ENCODE results near the gene MOSMO. TPM values are rescaled to one million over a fixed set of nuclear protein-coding genes. Genes with fewer than 3 reads are reported as not detected.
"Not testable (repeated sequence)": the region's sequence is repeated elsewhere in the genome, so short reads cannot be mapped to it uniquely, and the experiment has no call there.

The MOSMO gene
- total RNA-seq, 2 experiments from 2014 or later, result 9.6 to 9.8 TPM

DNA sequence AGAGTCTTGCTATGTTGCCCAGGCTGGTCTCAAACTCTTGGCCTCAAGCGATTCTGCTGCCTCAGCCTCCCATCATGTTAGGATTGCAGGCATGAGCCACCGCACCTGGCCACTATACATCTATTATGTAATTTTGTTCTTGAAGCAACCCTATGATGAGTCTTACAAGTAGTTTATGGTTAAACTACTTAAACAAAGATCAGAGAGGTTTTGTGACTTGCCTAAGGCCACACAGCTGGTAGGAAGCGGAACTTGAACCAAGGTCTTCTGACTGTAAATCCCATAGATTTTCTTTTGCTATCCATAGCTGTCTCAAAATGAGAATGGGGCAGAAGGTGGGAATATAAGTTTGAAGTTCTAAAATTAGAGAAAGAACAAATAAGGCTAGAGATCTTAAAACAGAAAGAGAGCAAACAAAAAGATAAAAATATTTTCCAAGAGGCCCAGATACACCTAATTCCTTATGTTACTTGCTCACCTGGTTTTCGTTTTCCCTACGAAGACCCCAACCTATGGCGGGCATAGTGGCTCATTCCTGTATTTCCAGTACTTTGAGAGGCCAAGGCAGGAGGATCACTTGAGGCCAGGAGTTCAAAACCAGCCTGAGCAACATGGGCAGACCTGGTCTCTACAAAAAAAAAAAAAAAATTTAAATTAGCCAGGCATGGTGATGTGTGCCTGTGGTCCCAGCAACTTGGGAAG, 116.8 kb downstream of the MOSMO start:
- no TSS peak for BruUV-seq (replicated peaks)
- no peaks in the 10 kb centered on the region for H3K36me3 ChIP-seq (ENCODE audit: insufficient read depth, low read length)
- no peaks in the 10 kb centered on the region for H3K4me1 ChIP-seq (ENCODE audit: insufficient read depth, low read length, poor library complexity, severe bottlenecking)
- POLR2A ChIA-PET, result interaction anchor here (0.7 kb wide), 1 partner anchor 46 kb away, joined by 4 read pairs; no protein-coding TSS in a partner anchor
- intact Hi-C loops (cut with micrococcal nuclease; ENCODE audit: unreplicated experiment), result no loop called here
- no peak overlapping the region for H2AFZ ChIP-seq (ENCODE audit: low read length)
- no peak overlapping the region for H3K4me3 ChIP-seq (ENCODE audit: low read depth, low read length, poor library complexity, severe bottlenecking)
- no peaks in the 10 kb centered on the region for H3K9me2 ChIP-seq (ENCODE audit: insufficient read depth, low read length)
- DNase-seq (ENCODE audit: low spot score), result no peak
- CTCF ChIA-PET (ENCODE audit: unreplicated experiment), result no interaction called here
- TF ChIP-seq EZH2phosphoT487 (IDR thresholded peaks at IDR 0.05; ENCODE audit: borderline replicate concordance, low read depth, low read length), result no peak
- TF ChIP-seq, protein P1, sequence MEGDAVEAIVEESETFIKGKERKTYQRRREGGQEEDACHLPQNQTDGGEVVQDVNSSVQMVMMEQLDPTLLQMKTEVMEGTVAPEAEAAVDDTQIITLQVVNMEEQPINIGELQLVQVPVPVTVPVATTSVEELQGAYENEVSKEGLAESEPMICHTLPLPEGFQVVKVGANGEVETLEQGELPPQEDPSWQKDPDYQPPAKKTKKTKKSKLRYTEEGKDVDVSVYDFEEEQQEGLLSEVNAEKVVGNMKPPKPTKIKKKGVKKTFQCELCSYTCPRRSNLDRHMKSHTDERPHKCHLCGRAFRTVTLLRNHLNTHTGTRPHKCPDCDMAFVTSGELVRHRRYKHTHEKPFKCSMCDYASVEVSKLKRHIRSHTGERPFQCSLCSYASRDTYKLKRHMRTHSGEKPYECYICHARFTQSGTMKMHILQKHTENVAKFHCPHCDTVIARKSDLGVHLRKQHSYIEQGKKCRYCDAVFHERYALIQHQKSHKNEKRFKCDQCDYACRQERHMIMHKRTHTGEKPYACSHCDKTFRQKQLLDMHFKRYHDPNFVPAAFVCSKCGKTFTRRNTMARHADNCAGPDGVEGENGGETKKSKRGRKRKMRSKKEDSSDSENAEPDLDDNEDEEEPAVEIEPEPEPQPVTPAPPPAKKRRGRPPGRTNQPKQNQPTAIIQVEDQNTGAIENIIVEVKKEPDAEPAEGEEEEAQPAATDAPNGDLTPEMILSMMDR (conservative IDR thresholded peaks at IDR 0.05; ENCODE audit: low read length), result no peak
- H3K79me2 ChIP-seq (ENCODE audit: insufficient read depth, low read depth, low read length), result no peaks in the 10 kb centered on the region
- no peaks in the 10 kb centered on the region for H4K20me1 ChIP-seq (ENCODE audit: insufficient read depth, low read length)
- no peak overlapping the region for H3K27ac ChIP-seq (ENCODE audit: low read depth, low read length, poor library complexity, severe bottlenecking)
- no peaks in the 10 kb centered on the region for H3K9me3 ChIP-seq (ENCODE audit: low read length)
- H3K4me2 ChIP-seq (ENCODE audit: low read length), result no peak overlapping the region

- no TSS peak for BruUV-seq (replicated peaks)
- no peak overlapping the region for H3K4me3 ChIP-seq (ENCODE audit: low read depth, low read length, poor library complexity, severe bottlenecking)
- DNase-seq (ENCODE audit: low spot score), result no peak
- POLR2A ChIA-PET, result no interaction called here
- H3K79me2 ChIP-seq (ENCODE audit: insufficient read depth, low read depth, low read length), result no peaks in the 10 kb centered on the region
- intact Hi-C loops (cut with micrococcal nuclease; ENCODE audit: unreplicated experiment), result no loop called here
- H2AFZ ChIP-seq (ENCODE audit: low read length), result no peak overlapping the region
- CTCF ChIA-PET (ENCODE audit: unreplicated experiment), result no interaction called here
- no peaks in the 10 kb centered on the region for H3K36me3 ChIP-seq (ENCODE audit: insufficient read depth, low read length)
- no peak overlapping the region for H3K27ac ChIP-seq (ENCODE audit: low read depth, low read length, poor library complexity, severe bottlenecking)
- TF ChIP-seq EZH2phosphoT487 (IDR thresholded peaks at IDR 0.05; ENCODE audit: borderline replicate concordance, low read depth, low read length), result no peak
- TF ChIP-seq, protein P1 (conservative IDR thresholded peaks at IDR 0.05; ENCODE audit: low read length), result no peak
- H3K4me2 ChIP-seq (ENCODE audit: low read length), result no peak overlapping the region
- no peaks in the 10 kb centered on the region for H4K20me1 ChIP-seq (ENCODE audit: insufficient read depth, low read length)
- no peaks in the 10 kb centered on the region for H3K9me3 ChIP-seq (ENCODE audit: low read length)
- no peaks in the 10 kb centered on the region for H3K4me1 ChIP-seq (ENCODE audit: insufficient read depth, low read length, poor library complexity, severe bottlenecking)
- H3K9me2 ChIP-seq (ENCODE audit: insufficient read depth, low read length), result no peaks in the 10 kb centered on the region
Observed at GRCh38 chr16:22126037-22126558, 118.2 kb downstream of the MOSMO start.

DNA sequence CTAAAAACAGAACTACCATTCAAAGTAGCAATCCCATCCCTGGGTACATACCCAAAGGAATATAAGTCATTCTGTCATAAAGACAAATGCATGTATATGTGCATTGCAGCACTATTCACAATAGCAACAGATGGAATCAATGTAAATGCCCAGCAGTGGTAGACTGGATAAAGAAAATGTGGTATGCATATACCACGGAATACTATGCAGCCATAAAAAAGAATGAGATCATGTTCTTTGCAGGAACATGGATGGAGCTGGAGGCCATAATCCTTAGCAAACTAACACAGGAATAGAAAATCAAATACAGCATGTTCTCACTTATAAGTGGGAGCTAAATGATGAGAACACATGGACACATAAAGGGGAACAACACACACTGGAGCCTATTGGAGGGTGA, 120.6 kb downstream of the MOSMO start:
- H3K79me2 ChIP-seq (ENCODE audit: insufficient read depth, low read depth, low read length); H3K4me2 ChIP-seq (ENCODE audit: low read length); H3K4me3 ChIP-seq (ENCODE audit: low read depth, low read length, poor library complexity, severe bottlenecking); H3K9me3 ChIP-seq (ENCODE audit: low read length); H3K27ac ChIP-seq (ENCODE audit: low read depth, low read length, poor library complexity, severe bottlenecking); H3K4me1 ChIP-seq (ENCODE audit: insufficient read depth, low read length, poor library complexity, severe bottlenecking); H4K20me1 ChIP-seq (ENCODE audit: insufficient read depth, low read length); DNase-seq (ENCODE audit: low spot score); H2AFZ ChIP-seq (ENCODE audit: low read length); H3K9me2 ChIP-seq (ENCODE audit: insufficient read depth, low read length); BruUV-seq (replicated peaks); H3K36me3 ChIP-seq (ENCODE audit: insufficient read depth, low read length); CTCF ChIA-PET (ENCODE audit: unreplicated experiment); intact Hi-C loops (cut with micrococcal nuclease; ENCODE audit: unreplicated experiment); POLR2A ChIA-PET: not testable (repeated sequence)

Data from OCI-LY7 (cell line).